Measurements from ENCODE around the gene SIK3.
A peak's percentile ranks its signal among the peaks of the same experiment; 100 is the strongest.
"Not testable (repeated sequence)": the region's sequence is repeated elsewhere in the genome, so short reads cannot be mapped to it uniquely, and the experiment has no call there.

Gene SIK3

GRCh38 chr11:117044287-117045035, 53.8 kb downstream of the SIK3 start:
- DNase-seq = no peak

- DNase-seq = no peak
Measured at GRCh38 chr11:117042689-117043088, 55.5 kb downstream of the SIK3 start.

- DNase-seq = peak in 1 of 4 experiments; percentile 34
Measured at GRCh38 chr11:117039900-117040299, 58.3 kb downstream of the SIK3 start.

- DNase-seq = no peak
Measured at GRCh38 chr11:117039270-117039669, 59.0 kb downstream of the SIK3 start.

GRCh38 chr11:117037975-117038350, 60.3 kb downstream of the SIK3 start:
- DNase-seq = peak in 2 of 4 experiments; percentile 21 to 27

GRCh38 chr11:117037279-117037974, 60.8 kb downstream of the SIK3 start:
- peak in 1 of 4 experiments; percentile 15 for DNase-seq

- no peak for DNase-seq
Measured at GRCh38 chr11:117034901-117035300, 63.3 kb downstream of the SIK3 start.

- peak in 2 of 4 experiments; percentile 33 to 35 for DNase-seq
Measured at GRCh38 chr11:117026593-117027330, 71.5 kb downstream of the SIK3 start.

- not testable (repeated sequence) for DNase-seq
Measured at GRCh38 chr11:117023707-117024106, 74.5 kb downstream of the SIK3 start.

- no peak for DNase-seq
Measured at GRCh38 chr11:117023178-117023577, 75.0 kb downstream of the SIK3 start.

- no peak for DNase-seq
Measured at GRCh38 chr11:117022526-117022925, 75.7 kb downstream of the SIK3 start.

GRCh38 chr11:117020869-117021564, 77.2 kb downstream of the SIK3 start:
- DNase-seq = no peak

GRCh38 chr11:117020287-117020686, 77.9 kb downstream of the SIK3 start:
- DNase-seq = no peak

- no peak for DNase-seq
Measured at GRCh38 chr11:117019871-117020270, 78.4 kb downstream of the SIK3 start.

- no peak for DNase-seq
Measured at GRCh38 chr11:117017456-117017855, 80.8 kb downstream of the SIK3 start.

- no peak for DNase-seq
Measured at GRCh38 chr11:117016747-117017146, 81.5 kb downstream of the SIK3 start.

GRCh38 chr11:117016246-117016645, 82.0 kb downstream of the SIK3 start:
- DNase-seq = no peak

GRCh38 chr11:117011541-117011898, 86.7 kb downstream of the SIK3 start:
- DNase-seq = no peak

- DNase-seq = peak in 3 of 4 experiments; percentile 20 to 59 (median 28)
Measured at GRCh38 chr11:117010808-117011540, 87.3 kb downstream of the SIK3 start.

- DNase-seq = no peak
Measured at GRCh38 chr11:117009905-117010605, 88.2 kb downstream of the SIK3 start.

GRCh38 chr11:117005758-117006157, 92.5 kb downstream of the SIK3 start:
- peak; percentile 35 to 77 (median 64) for DNase-seq
